Transverse colon (tissue), 4 donors: ENCODE data around the gene SRRT. TPM values are rescaled to one million over a fixed set of nuclear protein-coding genes. Genes with fewer than 3 reads are reported as not detected.

Source experiments
- DNase-seq: peaks from one replicate; pipeline ENCODE4 v3.0.0-alpha.2; 2019
- H3K27ac ChIP-seq, 4 donors: fragments of 200-600 bp; sonication (generic); 2 replicates each; pipeline ENCODE4 v1.5.1; 2016 to 2018; ENCODE audit warnings: inconsistent platforms in 4 of 4
- H3K27me3 ChIP-seq: fragments of 200-600 bp; sonication (generic); 2 replicates; pipeline ENCODE4 v1.5.1; 2017; ENCODE audit warnings: inconsistent platforms
- H3K36me3 ChIP-seq, 4 donors: fragments of 200-600 bp; sonication (generic); 2 replicates each; pipeline ENCODE4 v1.5.1; 2017 to 2019; ENCODE audit warnings: inconsistent platforms in 4 of 4
- H3K4me1 ChIP-seq, 4 donors: fragments of 200-600 bp; sonication (generic); 2 replicates each; pipeline ENCODE4 v1.5.1; 2017 to 2020; ENCODE audit warnings: inconsistent platforms in 4 of 4
- H3K4me3 ChIP-seq, 4 donors: fragments of 200-600 bp; sonication (generic); 1 replicate in 1 of 4; 2 replicates in 3 of 4; pipeline versions ENCODE4 v1.5.1 to v1.6.1; 2017 to 2019; ENCODE audit warnings: inconsistent platforms in 4 of 4
- H3K9me3 ChIP-seq, 2 donors: fragments of 200-600 bp; sonication (generic); 2 replicates each; pipeline ENCODE4 v1.5.1; 2017 to 2019; ENCODE audit warnings: inconsistent platforms in 2 of 2
- CTCF ChIP-seq, 5 experiments: fragments of 200-600 bp in 3 of 5; fragments of 450-650 bp in 2 of 5; sonication (generic) in 3 of 5; IDR thresholded peaks; 1 replicate in 2 of 5; 2 replicates in 3 of 5; pipeline ENCODE4 v1.5.1; 2016 to 2017; ENCODE audit warnings: antibody characterized with exemption in 5 of 5, inconsistent platforms in 3 of 5, mild to moderate bottlenecking in 2 of 5, moderate library complexity in 1 of 5
- EP300 ChIP-seq: sonication (generic); formaldehyde crosslinking; IDR thresholded peaks from one replicate; pipeline ENCODE4 v1.6.1; 2017; ENCODE audit warnings: antibody characterized with exemption, low read depth
- POLR2A ChIP-seq: fragments of 450-650 bp; IDR thresholded peaks from one replicate; pipeline ENCODE4 v1.6.1; 2016; ENCODE audit warnings: antibody characterized with exemption, mild to moderate bottlenecking, moderate library complexity
- POLR2AphosphoS5 ChIP-seq, 3 donors: sonication (generic); formaldehyde crosslinking; IDR thresholded peaks; one replicate each; pipeline ENCODE4 v1.6.1; 2016; ENCODE audit warnings: antibody characterized with exemption in 3 of 3
- WGBS, 2 donors: methylation state at CpG; one replicate each; pipeline ENCODE4 v1.1.5; 2018; ENCODE audit warnings: low coverage in 1 of 2; 5-methylcytosine and 5-hydroxymethylcytosine counted together
- in situ Hi-C, 4 donors: fragments of 200-750 bp; cut with MboI; loops; one replicate each; pipeline versions ENCODE4 v1.15.0 to v1.15.1; 2017; ENCODE audit warnings: low sequenced_read_pairs in 3 of 4, low pct_ligation_motif_present in 1 of 4, low pct_unique_long_range_greater_than_20kb in 1 of 4
- intact Hi-C: fragments of 100-400 bp; cut with DNase I; formaldehyde crosslinking; loops from one replicate; pipeline ENCODE4 v1.15.1; 2023; ENCODE audit warnings: low total_unique reads
- total RNA-seq, 4 donors: library from RNA; depleted of rRNA; stranded (reverse); fragments of >200 nt; gene quantifications; one replicate each; pipeline ENCODE4 v1.1.0, GENCODE V29; 2016

The SRRT gene
- total RNA-seq, 4 donors from 2014 or later: 64.6 to 217 (median 103) TPM

GRCh38 chr7:100830396-100830795 lies 44.5 kb upstream of the SRRT start:
- Histone ChIP-seq H3K4me3 (no peak overlapping the region), H3K4me1 (peaks cover 0 to 38% (median 28%) of the 10 kb centered on the region in 4 donors), H3K27me3 (peaks cover 14% of the 10 kb centered on the region), H3K27ac (no peak overlapping the region), H3K9me3 (no peaks in the 10 kb centered on the region), H3K36me3 (no peaks in the 10 kb centered on the region)
- in situ Hi-C loops: no loop called here
- TF ChIP-seq EP300: no peak
- TF ChIP-seq POLR2A: no peak
- no peak for TF ChIP-seq POLR2AphosphoS5 (IDR thresholded peaks at IDR 0.05)
- TF ChIP-seq CTCF (IDR thresholded peaks at IDR 0.05): no peak
- intact Hi-C loops: no loop called here
- no peak for DNase-seq
- 61 to 64% methylated on average over 4 of the region's 4 CpGs for WGBS, 2 donors

GRCh38 chr7:100832281-100832633 lies 42.6 kb upstream of the SRRT start:
- TF ChIP-seq POLR2AphosphoS5 (IDR thresholded peaks at IDR 0.05): no peak
- TF ChIP-seq POLR2A: no peak
- TF ChIP-seq EP300: no peak
- TF ChIP-seq CTCF (IDR thresholded peaks at IDR 0.05): no peak
- peak overlapping the region; percentile 10 to 78 (median 43) for H3K27ac ChIP-seq
- in situ Hi-C loops (no loop called here), intact Hi-C loops (no loop called here)
- DNase-seq: no peak
- H3K36me3 ChIP-seq: no peaks in the 10 kb centered on the region
- peaks cover 14% of the 10 kb centered on the region for H3K27me3 ChIP-seq
- no peak overlapping the region for H3K4me3 ChIP-seq
- 66 to 77% methylated on average over 3 to 5 of the region's 5 CpGs for WGBS, 2 donors
- H3K4me1 ChIP-seq: peaks cover 6 to 40% (median 28%) of the 10 kb centered on the region in 4 donors
- H3K9me3 ChIP-seq: no peaks in the 10 kb centered on the region

DNA sequence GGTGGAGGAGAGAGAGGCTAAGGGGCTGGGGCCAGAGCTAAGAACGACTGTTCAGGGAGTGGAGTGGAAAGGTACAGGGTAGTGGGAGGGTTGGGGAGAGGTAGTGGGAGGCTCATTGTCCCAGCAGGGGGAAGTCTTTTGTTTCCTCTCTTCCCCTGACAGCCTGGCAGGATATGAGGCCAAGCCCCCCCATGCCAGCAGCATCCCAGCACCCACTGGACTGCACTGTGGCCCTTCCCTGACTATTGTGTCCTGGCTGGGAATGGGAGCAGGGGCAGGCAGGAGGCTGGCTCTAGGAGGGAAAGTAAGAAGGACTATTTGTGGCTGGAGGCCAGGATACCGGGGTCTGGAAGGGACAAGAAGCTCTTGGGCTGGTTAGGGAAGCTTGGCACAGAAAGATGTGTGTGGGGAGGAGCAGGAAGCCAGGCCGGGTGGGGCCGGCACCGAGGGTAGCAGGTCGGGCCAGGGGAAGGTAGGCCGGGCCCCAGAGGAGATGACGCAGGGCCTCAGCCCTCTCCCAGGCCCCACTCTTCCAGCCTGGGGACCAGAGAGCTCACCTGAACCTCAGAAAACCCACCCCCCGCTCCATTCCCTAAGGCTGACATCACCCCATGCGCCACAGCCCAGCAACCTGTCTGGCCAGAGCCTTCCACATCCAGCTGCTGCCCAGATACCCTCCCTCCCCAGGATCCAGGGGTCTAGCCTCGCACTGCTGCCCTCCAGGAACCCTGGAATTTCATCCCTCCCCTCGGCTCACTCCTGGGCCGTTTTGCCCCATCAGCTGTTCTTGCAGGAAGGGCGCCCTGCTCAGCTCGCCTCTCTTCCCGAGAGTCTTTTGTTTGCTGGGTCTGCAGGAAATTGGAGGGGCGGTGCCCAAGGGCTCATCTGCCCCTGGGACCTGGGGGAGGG lies 38.7 kb upstream of the SRRT start:
- 21 to 42% methylated on average over 8 to 17 of the region's 17 CpGs for WGBS, 2 donors
- H3K9me3 ChIP-seq: no peaks in the 10 kb centered on the region
- intact Hi-C loops: no loop called here

DNA sequence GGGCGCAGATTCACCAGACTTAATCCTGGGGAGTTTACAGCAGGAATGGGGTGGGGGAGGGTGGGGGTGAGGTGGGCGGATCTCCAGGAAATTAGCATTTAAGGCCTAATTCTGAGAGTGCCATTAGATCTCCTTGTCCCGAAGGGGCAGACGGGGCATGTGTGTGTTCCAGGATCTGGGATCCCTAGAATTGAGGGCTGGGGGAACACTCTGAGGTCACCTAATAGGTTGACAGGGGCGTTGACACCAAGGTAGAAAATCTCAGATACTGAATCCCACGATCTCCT lies 38.1 kb upstream of the SRRT start:
- in situ Hi-C loops: no loop called here
- no peak for DNase-seq
- intact Hi-C loops: no loop called here
- Histone ChIP-seq H3K4me1 (peaks cover 6 to 28% (median 17%) of the 10 kb centered on the region in 4 donors), H3K4me3 (peak overlapping the region; percentile 5 to 43 (median 30)), H3K27ac (peak overlapping the region; percentile 80 to 89 (median 88)), H3K27me3 (no peaks in the 10 kb centered on the region), H3K9me3 (no peaks in the 10 kb centered on the region), H3K36me3 (no peaks in the 10 kb centered on the region)
- 18% methylated on average over 6 of the region's 6 CpGs; no CpG with 5 or more reads in 1 of the 2 donors for WGBS, 2 donors
- TF ChIP-seq EP300 (no peak), CTCF (IDR thresholded peaks at IDR 0.05) (no peak), POLR2AphosphoS5 (IDR thresholded peaks at IDR 0.05) (no peak), POLR2A (no peak)

More for the DNA sequence above, 38.7 kb upstream of the SRRT start:
- Histone ChIP-seq H3K27ac (peak overlapping the region; percentile 80 to 89 (median 88)), H3K27me3 (no peaks in the 10 kb centered on the region), H3K4me3 (no peak overlapping the region), H3K36me3 (no peaks in the 10 kb centered on the region), H3K4me1 (peaks cover 6 to 32% (median 18%) of the 10 kb centered on the region in 4 donors)
- in situ Hi-C loops: no loop called here
- DNase-seq: peak; percentile 78
- TF ChIP-seq EP300 (no peak), CTCF (IDR thresholded peaks at IDR 0.05) (no peak), POLR2AphosphoS5 (IDR thresholded peaks at IDR 0.05) (no peak), POLR2A (no peak)
